HS-5 (cell line): ENCODE measurements around the gene EIF3C.
"Not testable (repeated sequence)": the region's sequence is repeated elsewhere in the genome, so short reads cannot be mapped to it uniquely, and the experiment has no call there.

Source experiments
- DNase-seq: peaks from one replicate; pipeline ENCODE4 v3.0.0-alpha.2; 2012; ENCODE audit warnings: low read depth

Gene EIF3C, protein sequence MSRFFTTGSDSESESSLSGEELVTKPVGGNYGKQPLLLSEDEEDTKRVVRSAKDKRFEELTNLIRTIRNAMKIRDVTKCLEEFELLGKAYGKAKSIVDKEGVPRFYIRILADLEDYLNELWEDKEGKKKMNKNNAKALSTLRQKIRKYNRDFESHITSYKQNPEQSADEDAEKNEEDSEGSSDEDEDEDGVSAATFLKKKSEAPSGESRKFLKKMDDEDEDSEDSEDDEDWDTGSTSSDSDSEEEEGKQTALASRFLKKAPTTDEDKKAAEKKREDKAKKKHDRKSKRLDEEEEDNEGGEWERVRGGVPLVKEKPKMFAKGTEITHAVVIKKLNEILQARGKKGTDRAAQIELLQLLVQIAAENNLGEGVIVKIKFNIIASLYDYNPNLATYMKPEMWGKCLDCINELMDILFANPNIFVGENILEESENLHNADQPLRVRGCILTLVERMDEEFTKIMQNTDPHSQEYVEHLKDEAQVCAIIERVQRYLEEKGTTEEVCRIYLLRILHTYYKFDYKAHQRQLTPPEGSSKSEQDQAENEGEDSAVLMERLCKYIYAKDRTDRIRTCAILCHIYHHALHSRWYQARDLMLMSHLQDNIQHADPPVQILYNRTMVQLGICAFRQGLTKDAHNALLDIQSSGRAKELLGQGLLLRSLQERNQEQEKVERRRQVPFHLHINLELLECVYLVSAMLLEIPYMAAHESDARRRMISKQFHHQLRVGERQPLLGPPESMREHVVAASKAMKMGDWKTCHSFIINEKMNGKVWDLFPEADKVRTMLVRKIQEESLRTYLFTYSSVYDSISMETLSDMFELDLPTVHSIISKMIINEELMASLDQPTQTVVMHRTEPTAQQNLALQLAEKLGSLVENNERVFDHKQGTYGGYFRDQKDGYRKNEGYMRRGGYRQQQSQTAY

DNA sequence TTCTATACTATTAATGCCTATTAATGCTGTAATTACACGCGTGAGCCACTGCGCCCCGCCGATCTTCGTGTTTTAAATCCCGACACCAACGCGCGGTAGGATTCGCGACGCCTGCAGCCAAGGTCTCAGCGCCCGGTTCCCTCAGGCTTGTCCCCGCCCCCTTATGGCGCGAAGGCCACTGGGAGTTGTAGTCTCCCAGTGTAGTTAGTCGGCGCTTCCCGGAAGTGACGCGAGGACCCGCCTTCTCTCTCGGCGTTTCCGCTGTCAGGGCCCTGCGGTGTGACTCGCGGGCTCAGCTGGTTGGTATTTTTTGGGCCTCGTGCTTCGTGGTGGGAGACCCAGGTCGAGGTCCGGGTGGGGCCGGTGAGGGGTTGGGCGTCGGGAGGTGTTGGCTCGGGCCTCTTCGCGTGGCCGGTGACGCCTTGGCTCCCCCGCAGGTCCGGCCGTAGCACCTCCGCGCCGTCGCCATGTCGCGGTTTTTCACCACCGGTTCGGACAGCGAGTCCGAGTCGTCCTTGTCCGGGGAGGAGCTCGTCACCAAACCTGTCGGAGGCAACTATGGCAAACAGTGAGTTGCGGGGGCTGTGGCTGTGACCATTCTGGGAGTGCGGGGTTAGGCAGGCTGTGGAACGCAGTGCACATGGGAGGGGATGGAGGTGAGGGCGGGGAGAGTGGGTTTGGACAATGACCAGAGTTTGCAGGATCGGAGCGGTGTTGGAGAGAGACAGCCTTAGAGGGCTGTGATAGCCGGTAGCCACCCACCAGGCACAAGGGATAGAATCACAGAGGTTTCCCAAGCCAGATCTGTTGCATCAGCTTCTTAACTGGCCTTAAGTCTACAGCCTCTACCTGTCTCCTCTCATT, at the start of gene EIF3C:
TSS of gene EIF3C (plus strand) at position 245 of the 864 bp plus-strand sequence. CDS start at position 468, 223 bp downstream.
- not testable (repeated sequence) for DNase-seq

DNA sequence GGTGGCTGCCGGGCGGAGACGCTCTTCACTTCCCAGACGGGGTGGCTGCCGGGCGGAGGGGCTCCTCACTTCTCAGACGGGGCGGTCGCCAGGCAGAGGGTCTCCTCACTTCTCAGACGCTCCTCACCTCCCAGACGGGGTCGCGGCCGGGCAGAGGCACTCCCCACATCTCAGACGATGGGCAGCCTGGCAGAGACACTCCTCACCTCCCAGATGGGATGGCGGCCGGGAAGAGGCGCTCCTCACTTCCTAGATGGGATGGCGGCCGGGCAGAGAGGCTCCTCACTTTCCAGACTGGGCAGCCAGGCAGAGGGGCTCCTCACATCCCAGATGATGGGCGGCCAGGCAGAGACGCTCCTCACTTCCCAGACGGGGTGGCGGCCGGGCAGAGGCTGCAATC, 45.0 kb upstream of the EIF3C start:
- DNase-seq, result not testable (repeated sequence)

DNA sequence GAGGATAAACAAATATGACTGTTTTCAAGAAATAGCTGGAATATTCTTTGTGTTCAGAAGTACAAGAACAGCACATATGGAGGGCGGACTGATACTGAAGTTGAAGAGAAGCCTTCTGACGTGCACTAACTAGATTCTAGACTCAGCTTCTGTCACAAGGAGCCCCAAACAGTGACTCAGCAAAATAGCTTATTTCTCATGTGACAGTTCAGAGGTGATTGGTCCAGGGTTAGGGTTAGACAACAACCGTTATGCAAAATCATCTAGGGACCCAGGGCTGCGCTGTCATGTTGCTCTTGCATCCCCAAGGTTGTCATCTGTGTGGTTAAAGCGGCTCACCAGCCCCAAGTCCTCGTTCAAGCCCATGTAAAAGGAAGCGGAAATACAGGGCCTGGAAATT, 43.8 kb upstream of the EIF3C start:
- DNase-seq, result not testable (repeated sequence)

DNA sequence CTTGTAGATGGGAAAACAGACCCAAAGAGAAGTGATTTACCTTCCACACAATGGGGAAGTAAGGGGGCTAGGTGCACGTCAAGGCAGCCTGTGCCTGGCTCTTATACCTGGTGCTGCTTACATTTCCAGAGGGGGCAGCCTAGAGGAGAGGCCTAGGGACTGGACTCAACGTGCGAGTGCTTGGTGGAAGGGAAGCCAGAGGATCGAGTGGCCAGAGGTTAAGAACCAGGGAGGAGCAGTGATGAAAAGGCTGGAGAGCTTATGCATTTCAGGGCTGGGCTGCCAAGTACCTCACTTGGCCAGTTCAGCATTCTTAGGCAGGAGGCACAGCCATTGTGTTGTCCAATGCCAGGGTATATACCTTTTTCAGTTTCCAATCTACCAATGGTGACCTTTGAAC, 43.1 kb upstream of the EIF3C start:
- not testable (repeated sequence) for DNase-seq

DNA sequence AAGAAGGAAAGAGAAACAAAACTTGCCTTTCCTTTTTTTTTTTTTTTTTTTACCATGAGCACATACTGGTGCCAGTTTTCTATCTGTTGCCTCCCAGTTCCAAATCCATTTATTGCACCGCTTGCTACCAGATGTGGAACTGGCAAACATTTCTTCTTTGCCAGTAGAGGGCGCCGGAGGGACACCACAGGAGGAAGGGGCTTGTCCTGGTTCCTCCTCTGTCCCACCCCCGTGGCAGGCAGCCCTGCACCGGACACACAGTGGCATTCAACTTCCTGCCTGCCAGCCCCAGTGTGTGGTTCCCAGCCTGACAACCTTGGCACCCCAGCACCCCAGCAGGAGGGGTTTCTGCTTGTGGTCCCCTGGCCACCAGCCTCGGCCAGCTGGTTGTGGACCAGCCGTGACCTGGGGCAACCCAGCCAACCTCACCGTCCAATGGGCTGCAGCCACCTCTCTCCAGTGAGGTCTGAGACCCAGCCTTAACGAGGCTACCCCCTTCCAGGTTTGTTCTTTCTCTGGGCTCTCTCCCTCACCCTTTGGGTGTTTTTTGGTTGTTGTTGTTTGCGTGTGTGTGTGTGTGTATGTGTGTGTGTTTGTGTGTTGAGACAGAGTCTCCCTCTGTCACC, 22.8 kb upstream of the EIF3C start:
- not testable (repeated sequence) for DNase-seq

DNA sequence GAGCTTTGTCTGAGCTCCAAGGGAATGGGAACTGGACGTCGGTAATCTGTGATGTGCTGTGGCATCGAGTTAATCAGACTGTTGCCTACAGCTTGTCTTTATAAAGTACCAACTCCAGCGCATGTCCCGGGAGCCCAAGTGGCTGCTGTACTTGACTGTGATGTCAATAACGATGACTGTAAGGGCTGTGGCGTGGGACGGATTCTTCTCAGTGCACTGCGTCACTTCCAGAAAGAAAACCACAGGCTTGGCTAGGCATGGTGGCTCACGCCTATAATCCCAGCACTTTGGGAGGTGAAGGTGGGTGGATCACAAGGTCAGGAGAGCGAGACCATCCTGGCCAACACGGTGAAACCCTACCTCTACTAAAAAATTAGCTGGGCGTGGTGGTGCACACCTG, 21.8 kb upstream of the EIF3C start:
- not testable (repeated sequence) for DNase-seq

DNA sequence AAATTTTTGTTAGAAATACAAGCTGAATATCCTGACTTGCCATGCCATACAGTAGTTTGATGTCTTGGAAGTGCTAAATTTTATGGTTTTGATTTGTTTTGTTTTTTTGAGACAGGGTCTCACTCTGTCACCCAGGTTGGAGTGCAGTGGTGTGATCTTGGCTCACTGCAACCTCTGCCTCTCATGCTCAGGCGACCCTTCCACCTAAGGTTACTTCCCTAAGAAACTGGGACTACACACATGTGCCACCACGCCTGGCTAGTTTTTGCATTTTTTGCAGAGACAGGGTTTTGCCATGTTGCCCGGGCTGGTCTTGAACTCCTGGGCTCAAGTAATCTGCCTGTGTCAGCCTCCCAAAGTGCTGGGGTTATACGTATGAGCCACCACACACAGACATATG, 19.5 kb upstream of the EIF3C start:
- DNase-seq, result not testable (repeated sequence)

DNA sequence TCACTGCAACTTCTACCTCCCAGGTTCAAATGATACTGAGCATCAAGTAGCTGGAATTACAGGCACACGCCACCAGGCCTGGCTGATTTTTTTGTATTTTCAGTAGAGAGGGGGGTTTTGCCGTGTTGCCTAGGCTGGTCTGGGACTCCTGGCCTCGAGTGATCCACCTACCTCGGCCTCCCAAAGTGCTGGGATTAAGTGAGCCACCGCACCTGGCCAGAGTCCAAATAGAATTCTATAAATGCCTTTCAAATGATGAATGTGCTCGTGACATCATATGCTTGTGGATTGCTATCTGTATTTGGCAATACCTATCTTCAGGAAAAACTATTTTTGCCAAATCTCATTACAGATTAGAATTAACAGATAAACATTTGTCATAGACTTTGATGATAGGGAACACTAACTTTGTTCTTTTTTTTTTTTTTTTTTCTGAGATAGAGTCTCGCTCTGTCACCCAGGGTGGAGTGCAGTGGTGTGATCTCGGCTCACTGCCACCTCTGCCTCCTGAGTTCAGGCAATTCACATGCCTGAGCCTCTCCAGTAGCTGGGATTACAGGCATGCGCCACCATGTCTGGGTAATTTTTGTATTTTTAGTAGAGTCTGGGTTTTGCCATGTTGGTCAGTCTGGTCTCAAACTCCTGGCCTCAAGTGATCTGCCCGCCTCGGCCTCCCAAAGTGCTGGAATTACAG, 17.9 kb upstream of the EIF3C start:
- DNase-seq, result not testable (repeated sequence)

DNA sequence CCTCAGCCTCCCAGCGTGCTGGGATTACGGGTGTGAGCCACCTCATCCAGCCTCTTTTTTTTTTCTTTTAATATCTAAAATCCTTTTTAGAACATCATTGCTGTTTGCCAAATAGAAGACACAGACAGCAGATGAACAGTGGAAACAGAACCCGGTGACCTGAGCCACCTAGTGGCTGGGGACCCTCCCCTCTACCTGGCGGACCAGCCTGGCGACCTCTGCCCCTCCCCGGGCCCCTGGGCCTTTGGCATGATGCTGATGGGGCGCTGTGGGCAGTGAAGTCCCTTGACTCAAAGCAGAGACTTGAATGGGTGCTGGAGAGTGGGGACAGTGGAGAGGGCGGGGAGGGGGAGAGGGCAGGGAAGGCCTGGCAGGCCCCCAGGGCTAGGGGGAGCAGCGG, 11.5 kb upstream of the EIF3C start:
- not testable (repeated sequence) for DNase-seq

DNA sequence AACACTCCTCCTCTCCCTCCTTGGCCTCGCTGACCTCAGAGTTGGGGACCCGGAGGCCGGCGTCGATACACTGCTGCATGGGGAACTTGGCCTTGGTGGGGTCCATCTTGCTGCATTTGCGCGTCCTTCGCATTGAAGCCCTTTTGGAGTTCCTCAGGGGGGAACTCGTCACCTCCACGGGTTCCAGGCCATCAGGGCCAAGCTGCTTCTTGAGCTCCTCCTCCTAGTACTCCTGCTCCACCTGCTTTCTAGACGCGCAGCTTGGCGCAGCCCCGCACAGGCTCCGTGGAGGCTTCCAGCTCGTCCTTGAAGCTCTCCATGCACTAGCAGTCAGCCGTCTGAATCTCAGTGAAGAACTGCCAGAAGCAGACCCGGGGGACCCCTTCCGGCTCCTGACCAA, 10.9 kb upstream of the EIF3C start:
- DNase-seq, result not testable (repeated sequence)

DNA sequence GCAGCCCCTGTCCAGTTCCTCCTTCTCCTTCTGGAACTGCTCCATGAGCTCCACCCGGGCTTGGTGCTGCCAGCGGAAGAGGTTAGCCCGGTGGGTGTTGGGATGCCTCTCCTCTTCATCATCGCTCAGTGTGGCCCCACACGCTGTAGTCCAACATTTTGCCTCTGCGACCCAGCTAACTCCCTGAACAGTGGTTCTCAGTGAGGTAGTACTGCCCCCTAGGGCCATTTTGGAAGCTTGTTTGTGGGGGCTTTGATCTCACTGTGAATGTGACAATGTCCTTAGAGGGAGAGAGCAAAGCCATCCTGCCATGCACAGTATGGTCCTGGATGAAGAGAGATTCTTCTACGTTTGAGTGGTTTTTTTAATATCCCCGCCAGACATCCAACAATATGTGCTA, 9.9 kb upstream of the EIF3C start:
- DNase-seq, result not testable (repeated sequence)

DNA sequence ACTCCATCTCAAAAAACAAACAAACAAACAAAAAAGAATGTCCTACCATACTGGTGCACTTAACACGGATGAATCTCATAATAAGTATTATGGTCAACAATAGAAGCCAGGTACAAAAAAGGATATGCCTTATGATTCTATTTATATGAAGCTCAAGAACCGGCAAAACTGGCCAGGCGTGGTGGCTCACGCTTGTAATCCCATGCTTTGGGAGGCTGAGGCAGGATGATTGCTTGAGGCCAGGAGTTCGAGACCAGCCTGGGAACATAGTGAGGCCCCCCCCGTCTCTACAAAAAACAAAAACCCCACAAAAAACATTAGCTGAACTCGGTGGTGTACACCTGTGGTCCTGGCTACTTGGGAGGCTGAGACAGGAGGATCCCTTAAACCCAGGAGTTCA, 7.0 kb upstream of the EIF3C start:
- DNase-seq, result not testable (repeated sequence)

DNA sequence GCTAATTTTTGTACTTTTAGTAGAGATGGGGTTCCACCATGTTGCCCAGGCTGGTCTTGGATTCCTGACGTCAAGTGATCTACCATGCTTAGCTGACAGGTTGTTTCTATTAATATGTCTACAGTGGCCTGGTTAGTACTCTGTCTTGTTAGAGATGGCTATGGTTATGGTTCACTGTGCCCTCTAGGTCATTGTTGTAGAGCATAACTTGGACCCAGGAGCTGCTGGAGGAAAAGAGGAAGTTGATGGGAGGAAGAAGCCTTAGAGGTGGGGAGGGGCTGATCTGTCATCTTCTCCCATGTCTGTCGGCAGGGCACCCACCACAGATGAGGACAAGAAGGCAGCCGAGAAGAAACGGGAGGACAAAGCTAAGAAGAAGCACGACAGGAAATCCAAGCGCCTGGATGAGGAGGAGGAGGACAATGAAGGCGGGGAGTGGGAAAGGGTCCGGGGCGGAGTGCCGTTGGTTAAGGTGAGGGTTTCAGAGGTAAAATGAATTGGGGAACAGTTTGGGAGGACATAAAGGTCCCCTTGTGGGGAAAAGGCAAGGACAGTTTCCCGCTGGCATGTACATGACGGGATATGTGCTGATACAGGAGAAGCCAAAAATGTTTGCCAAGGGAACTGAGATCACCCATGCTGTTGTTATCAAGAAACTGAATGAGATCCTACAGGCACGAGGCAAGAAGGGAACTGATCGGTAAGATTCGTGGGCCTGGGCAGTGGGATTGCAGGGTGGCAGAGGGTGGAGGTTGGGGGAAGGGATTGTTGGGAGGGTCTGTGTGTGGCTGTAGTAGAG, 11.8 kb downstream of the EIF3C start:
- DNase-seq, result not testable (repeated sequence)

DNA sequence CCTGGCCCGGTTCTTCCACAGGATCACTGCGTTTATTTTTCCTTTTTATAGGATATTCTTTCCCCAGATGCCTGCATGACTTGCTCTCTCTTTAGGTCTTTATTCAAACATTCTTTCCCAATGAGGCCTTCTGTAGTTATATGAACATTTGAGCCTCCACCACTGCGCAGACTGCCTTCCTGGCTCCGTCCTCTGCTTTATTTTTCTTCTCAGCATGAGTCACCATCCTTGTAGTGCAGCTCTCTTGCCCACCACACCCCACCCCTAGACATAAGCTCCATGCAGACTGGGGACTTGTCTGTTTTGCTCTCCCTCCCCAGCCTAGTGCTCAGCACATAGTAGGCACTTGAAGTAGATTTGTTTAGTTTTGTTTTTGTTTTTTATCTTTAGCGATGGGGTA, 20.0 kb downstream of the EIF3C start:
- DNase-seq, result not testable (repeated sequence)

DNA sequence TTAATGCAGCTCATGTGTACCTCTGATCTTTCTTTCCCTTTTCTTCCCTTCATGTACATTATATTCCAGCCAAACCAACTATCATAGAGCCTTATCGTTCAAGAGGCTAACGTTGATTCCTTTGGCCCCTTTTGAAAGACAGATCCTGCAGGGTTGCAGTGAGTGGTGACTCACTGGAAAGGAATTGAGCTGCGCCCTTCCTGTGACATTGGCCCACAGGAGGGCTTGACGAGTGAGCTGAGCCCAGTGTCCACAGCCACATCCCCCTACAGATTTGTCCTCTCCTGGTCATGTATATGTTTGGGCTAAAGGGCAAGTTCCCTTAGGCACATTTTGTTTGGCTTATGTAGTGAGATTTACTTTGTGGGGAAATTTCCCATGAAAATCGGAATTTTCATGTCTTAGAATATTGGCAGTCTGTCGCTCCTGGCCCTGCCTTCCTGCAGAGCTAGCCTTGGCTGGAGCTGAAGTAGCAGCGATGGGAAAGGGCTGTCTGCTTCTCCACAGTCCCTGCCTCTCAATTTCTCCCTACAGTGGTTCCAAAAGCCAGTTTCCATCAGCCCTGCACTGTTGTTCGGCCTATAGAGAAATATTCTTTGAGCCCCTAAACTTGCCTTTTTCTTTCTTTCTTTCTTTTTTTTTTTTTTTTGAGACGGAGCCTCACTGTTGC, 21.3 kb downstream of the EIF3C start:
- not testable (repeated sequence) for DNase-seq

DNA sequence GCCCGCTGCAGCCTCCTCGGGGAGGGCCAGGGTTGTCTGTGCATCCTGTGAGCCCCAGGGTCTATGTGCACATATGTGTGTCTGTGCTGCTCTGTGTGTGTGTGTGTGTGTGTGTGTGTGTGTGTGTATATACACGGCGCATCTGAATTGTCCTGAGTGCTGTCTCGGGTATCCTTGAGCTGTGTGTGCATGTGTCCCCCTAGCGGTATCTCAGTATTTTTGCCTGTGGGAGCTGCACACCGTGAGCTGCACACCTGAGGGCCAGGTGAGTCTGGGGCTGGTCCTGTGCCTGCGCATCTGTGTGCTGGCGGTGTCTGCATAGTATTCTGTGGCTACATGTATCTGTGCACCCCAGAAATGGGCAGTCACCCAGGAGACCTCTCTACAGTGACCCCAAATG, 28.5 kb downstream of the EIF3C start:
- not testable (repeated sequence) for DNase-seq

DNA sequence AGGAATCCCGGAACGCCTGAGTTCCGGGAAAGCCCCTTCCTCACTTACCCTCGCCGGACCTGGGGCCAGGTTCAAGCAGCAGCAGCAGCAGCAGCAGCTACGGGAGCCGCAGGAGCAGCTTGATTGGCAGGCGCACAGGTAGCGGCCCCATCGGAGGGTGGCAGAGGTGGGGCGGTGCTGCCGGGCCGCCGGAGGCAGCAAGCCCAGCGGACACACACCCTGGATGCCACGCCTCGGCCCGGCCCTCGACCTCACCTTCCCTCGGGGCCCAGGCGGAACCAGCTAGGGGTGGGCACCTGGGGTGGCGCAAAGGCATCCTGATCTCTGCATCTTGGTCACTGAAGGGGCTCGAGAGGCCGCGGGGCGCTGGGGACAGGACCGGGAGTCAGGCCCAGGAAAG, 29.4 kb downstream of the EIF3C start:
- not testable (repeated sequence) for DNase-seq

DNA sequence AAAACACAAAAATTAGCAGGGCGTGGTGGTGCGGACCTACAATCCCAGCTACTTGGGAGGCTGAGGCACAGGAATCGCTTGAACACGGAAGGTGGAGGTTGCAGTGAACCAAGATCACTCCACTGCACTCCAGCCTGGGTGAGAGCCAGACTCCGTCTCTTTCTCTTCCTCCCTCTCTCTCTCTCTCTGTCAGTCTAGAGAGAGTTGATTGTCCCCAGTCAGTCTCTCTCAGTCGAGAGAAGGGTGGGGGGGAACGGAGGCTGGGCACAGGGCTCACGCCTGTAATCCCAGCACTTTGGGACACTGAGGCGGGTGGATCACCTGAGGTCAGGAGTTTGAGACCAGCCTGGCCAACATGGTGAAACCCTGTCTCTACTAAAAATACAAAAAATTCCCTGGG, 30.0 kb downstream of the EIF3C start:
- DNase-seq, result not testable (repeated sequence)

DNA sequence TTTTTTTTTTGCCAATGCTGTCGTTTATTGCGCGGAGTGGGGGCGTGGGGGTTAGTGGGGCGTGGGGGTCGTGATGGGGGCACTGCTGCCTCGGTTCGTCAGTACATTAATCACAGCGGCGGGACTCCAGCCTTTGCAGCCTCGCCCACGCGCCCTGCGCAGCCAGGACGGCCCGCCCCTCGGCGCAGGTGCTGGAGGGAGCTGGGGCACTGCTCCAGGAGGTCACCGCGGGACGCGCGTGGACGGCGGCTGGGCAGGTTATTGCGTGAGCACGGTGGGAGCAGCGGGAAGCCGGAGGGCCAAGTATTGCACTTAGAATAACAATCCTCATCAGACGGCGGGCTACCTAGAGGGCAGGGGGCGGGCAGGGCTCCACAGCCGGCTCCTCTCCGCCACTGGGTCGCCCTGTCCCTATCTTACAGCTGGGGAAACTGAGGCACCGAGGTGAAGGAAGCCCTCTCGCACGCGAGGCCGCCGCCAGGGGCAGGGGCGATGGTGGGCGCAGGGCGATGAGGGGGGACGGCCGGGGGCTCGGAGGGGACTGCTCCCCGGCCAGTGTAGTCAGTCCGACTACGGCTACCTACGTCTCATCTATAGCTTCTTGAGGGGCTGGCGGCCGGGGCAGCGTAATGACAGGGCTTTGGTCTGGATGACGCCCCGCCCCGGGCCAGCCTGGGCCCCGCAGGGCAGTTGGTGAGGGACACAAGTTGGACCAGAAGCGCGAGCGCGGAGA, 35.5 kb downstream of the EIF3C start:
- not testable (repeated sequence) for DNase-seq
